GM20000 (cell line): Measurements from ENCODE around the gene TGFB1I1.

Experiments
- DNase-seq: peaks from one replicate; pipeline ENCODE4 v3.0.0; 2012; ENCODE audit warnings: low spot score
- TF ChIP-seq, protein P1 (sequence below): IDR thresholded peaks from 2 replicates; pipeline ENCODE4 v1.5.1; 2012; ENCODE audit warnings: mild to moderate bottlenecking, control low read depth; ENCODE audit errors: extremely low read depth, missing control alignments

TGFB1I1 gene

DNA sequence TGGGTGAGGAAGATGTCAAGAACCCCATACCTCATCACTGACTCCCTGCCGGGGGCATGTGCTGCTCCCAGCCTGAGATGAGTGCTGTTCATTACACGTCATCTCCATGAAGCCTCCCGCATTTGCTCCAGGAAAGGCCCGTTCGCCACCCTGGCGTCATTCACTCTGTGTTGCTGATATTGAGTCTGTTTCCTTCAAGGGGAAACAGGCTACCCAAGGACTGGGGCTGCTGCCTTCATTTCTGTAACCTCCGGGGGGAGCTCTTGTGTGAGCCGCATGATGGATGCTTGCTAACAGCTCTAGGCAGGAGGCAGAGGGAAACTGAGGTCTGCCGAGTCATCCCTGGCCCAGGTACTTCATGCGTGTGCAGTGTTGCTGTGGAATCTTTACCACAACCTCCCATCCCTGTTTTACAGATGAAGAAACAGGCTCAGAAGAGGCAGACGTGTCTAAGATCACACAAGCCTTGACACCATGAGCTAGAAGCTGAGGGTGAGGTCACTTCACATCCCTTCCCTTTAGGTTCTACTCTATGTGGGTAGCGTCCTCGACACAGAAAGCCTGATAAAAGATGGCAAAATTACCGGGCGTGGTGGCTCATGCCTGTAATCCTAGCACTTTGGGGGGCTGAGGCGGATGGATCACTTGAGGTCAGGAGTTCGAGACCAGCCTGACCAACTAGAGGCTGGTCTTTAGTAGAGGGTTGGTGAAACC, 16.2 kb upstream of the TGFB1I1 start:
- TF ChIP-seq, protein P1, sequence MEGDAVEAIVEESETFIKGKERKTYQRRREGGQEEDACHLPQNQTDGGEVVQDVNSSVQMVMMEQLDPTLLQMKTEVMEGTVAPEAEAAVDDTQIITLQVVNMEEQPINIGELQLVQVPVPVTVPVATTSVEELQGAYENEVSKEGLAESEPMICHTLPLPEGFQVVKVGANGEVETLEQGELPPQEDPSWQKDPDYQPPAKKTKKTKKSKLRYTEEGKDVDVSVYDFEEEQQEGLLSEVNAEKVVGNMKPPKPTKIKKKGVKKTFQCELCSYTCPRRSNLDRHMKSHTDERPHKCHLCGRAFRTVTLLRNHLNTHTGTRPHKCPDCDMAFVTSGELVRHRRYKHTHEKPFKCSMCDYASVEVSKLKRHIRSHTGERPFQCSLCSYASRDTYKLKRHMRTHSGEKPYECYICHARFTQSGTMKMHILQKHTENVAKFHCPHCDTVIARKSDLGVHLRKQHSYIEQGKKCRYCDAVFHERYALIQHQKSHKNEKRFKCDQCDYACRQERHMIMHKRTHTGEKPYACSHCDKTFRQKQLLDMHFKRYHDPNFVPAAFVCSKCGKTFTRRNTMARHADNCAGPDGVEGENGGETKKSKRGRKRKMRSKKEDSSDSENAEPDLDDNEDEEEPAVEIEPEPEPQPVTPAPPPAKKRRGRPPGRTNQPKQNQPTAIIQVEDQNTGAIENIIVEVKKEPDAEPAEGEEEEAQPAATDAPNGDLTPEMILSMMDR, result peak; percentile 16
- peak; percentile 20 for DNase-seq

DNA sequence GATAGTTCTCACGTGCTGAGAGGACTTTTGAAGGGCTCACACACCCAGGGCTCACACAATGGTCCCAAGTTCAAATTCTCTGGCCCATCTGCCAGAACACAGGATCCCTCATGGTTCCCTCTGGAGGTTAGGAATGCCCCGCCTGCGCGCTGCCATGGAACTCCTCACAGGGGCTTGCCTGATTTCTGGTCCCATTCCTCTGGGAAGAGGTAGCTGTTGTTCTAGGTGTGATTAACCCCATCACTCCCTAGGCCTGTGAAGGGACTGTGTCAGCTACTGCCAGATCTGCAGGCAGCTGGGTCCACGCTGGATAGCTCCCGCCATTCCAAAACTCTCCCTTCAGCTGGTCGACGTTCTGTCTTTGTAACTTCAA, 15.0 kb upstream of the TGFB1I1 start:
- no peak for DNase-seq
- TF ChIP-seq, protein P1, result no peak

DNA sequence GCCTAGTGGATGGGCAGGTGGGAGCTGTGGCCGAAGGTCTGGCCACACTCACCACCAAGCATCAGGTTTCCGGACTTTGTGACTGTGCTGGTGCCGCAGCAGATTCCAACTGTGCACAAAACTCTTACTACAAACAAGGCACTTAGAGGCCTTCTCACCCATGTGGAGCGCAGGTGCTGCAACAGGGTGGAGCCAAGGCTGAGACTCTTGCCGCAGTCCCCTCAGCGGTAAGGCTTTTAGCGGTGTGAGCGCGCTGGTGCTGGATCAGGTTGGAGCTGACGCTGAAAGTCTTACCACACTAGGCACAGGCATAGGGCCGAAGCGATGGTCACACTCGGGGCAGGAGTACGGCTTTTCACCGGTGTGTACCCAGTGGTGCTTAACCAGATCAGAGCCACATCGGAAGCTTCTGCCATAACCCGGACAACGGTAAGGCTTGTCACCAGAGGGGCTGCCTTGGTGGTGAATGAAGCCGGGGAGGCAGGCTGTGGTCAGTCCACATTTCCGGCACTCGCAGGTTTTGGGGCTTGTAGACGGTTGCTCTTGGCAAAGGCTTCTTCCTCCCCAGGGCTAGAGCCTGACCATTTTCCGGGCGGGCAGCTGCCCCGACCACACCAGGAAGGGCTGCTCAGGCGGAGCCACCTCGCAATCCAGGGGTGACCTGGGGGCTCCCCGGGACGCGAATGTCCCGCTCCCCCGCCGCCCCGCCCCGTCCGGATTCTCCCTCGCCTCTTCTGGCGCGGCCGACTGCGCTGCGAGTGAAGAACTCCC, 13.7 kb upstream of the TGFB1I1 start:
- DNase-seq, result peak; percentile 58
- TF ChIP-seq, protein P1, result peak; percentile 11

DNA sequence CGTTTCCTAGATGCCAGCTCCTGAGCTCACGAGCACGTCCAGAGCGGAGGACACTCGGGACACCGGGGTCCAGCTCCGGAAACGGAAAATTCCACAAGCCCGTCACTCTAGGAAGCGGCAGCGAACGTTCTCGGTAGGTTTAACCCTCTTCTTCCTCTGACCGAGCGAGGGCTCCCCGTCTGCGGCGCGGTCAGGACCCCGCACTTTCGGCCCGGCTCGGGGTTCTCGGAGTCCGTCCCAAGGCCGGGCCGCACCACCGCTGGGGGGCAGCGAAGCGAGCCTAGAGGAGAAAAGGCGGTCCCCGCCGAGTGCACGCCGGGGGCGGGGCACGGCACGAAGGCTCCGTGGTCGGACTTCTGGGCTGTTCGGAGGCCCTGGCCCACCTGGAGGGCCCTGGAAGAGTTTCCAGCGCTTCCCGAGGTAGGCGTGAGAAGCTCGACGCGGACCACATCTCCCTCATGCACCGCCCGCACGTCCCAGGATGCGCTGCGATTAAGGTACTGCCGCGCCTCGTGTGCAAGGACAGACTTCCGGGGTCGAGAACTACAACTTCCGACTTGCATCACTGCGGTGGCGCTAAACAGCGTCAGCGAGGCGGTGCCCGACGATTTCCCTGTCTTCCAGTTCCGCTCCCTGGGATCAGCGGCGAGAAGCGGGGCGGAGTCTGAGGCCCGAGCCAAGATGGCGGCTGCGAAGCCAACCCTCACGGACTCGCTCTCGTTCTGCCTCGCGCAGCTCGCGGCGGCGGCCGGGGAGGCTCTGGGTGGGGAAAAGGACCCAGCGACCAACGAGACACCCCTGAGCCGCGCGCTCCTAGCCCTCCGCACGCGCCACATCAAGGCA, 12.9 kb upstream of the TGFB1I1 start, which contains the start of gene ARMC5:
Gene ARMC5, plus strand, starts transcription at position 658 of the 843 bp plus-strand sequence. Its CDS starts 24 bp downstream, at position 682.
- TF ChIP-seq, protein P1, result peak; percentile 79
- peak; percentile 92 for DNase-seq

DNA sequence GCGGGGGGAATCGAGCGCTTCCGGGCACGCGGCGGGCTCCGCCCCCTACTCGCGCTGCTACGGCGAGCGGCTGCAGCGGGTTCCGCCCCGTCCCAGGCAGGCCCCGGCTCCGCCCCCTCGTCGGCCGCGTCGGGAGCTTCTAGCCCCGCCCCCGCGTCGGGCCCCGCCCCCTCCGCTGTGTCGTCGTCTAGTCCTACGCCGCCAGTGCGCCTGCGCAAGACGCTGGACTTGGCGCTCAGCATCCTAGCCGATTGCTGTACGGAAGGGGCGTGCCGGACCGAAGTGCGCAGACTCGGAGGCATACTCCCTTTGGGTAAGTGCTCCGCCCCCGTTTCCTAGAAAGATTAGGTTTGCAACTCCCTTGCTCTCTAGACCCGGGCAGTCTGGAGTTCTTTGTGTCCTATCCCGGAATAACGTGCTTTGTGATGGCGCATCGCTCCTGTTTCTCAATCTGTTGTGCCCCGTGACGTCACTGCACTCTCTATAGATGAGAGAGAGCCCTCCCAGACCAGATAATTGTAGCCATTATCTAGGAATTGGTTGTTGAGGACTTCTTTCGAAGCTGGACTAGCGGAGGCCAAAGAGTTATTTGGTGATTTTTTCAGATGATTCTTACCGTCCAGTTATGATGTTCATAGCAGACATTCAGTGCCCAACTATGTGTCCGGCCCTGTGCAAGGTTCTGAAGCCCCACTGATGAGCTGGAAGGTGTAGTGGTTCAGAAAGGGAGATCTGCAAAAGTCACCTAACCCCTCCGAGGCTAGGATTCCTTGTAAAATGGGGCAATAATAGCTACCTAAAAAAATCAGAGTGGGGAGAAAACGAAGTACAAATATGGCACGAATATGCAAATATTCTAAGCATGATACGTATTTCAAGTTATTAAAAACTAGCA, 12.0 kb upstream of the TGFB1I1 start:
- TF ChIP-seq, protein P1, result no peak

DNA sequence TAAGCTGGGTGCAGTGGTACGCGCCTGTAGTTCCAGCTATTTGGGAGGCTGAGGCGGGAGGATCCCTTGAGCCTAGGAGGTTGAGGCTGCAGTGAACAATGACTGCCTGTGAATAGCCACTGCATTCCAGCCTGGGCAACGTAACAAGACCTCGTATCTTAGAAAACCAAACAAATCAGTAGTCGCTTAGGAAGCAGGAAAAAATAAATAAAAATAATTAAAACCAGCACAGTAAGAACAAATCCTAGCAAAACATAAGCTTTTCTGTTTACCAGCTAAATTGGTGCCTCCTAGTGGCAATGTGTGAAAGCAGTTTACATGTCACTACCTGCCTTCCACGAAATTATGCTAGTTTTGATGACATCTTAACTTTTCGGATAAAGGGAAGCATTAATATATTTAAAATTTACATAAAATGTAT, 11.4 kb upstream of the TGFB1I1 start:
- DNase-seq, result no peak
- TF ChIP-seq, protein P1, result peak; percentile 44

More for the DNA sequence above, 12.0 kb upstream of the TGFB1I1 start:
- peak; percentile 99 for DNase-seq
